ENCODE measurements around the gene CD82. TPM values are rescaled to one million over a fixed set of nuclear protein-coding genes. Genes with fewer than 3 reads are reported as not detected.

Gene CD82
- total RNA-seq, 1 donor from 2014 or later = 770 TPM

GRCh38 chr11:44609783-44610155 is 44.3 kb downstream of the CD82 start:
- Mint-ChIP-seq H3K27ac (peak overlapping the region; percentile 97), H3K9me3 (no peaks in the 10 kb centered on the region), H3K4me1 (peaks cover 100% of the 10 kb centered on the region), H3K36me3 (ENCODE audit: low read depth) (peaks cover 84% of the 10 kb centered on the region), H3K4me3 (peak overlapping the region; percentile 74), H3K27me3 (no peaks in the 10 kb centered on the region)
- ChIA-PET POLR2A (interaction anchor here (1.4 to 7.9 kb wide), 7 partner anchors 12 to 416 kb away, joined by 3 to 465 read pairs (median 11); partner anchors contain the start of gene CD82), CTCF (interaction anchor here (1.2 to 16.7 kb wide), 4 partner anchors 9 to 49 kb away, joined by 8 to 398 read pairs (median 28); partner anchors contain the start of gene CD82)
- TF ChIP-seq, protein P1, sequence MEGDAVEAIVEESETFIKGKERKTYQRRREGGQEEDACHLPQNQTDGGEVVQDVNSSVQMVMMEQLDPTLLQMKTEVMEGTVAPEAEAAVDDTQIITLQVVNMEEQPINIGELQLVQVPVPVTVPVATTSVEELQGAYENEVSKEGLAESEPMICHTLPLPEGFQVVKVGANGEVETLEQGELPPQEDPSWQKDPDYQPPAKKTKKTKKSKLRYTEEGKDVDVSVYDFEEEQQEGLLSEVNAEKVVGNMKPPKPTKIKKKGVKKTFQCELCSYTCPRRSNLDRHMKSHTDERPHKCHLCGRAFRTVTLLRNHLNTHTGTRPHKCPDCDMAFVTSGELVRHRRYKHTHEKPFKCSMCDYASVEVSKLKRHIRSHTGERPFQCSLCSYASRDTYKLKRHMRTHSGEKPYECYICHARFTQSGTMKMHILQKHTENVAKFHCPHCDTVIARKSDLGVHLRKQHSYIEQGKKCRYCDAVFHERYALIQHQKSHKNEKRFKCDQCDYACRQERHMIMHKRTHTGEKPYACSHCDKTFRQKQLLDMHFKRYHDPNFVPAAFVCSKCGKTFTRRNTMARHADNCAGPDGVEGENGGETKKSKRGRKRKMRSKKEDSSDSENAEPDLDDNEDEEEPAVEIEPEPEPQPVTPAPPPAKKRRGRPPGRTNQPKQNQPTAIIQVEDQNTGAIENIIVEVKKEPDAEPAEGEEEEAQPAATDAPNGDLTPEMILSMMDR (IDR thresholded peaks at IDR 0.05) = no peak
- intact Hi-C loops (cut with micrococcal nuclease) = loop anchor here (1.0 to 5.0 kb wide), 9 partner anchors 8 to 537 kb away; partner anchors contain the start of genes CD82 and PRDM11
- no peak for ATAC-seq (ENCODE audit: low read depth)
- no peak for DNase-seq

DNA sequence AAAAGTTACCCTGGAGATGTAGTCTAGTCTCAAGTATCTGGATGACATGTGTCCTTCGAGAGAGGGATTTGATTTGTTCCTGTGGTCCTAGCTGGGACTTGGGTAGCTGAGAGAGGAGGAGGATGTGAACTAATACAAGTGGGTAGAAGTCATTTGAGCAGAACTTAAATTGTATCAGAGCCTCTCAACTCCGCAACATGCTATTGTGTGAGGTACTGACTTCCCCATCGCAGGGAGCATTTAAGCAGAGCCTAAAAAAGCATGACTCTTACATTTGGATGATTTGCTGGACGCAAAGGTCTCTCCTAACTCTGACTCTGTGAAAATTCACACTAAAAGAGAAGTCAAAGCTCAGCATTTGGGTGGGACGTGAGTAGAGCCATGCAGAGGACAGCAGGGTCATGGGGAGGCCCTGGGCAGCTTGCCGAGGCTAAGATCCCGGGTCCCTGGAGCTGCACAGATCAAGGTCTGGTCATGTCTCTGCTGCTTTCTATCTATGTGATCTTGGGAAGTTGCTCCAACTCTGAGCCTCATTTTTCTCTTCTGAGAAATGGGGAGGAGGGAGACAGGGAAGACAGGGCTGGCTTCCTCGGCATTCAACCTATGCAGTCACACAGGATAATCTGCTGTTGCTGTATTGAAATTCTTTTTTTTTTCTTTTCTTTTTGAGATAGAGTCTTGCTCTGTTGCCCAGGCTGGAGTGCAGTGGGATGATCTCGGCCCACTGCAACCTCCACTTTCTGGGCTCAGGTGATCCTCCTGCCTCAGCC is 44.9 kb downstream of the CD82 start:
- TF ChIP-seq, protein P1 (IDR thresholded peaks at IDR 0.05) = no peak
- no peak for ATAC-seq (ENCODE audit: low read depth)
- CTCF ChIA-PET = interaction anchor here (1.2 to 16.7 kb wide), 6 partner anchors 8 to 50 kb away, joined by 8 to 398 read pairs (median 26); partner anchors contain the start of gene CD82
- Mint-ChIP-seq H3K27me3 (no peaks in the 10 kb centered on the region), H3K4me1 (peaks cover 100% of the 10 kb centered on the region), H3K9me3 (no peaks in the 10 kb centered on the region), H3K27ac (peak overlapping the region; percentile 97), H3K36me3 (ENCODE audit: low read depth) (peaks cover 84% of the 10 kb centered on the region), H3K4me3 (peak overlapping the region; percentile 74)
- POLR2A ChIA-PET = interaction anchor here (1.1 to 7.9 kb wide), 10 partner anchors 11 to 419 kb away, joined by 3 to 465 read pairs (median 13); partner anchors contain the start of genes CD82 and TSPAN18
- DNase-seq = no peak
- intact Hi-C loops (cut with micrococcal nuclease) = loop anchor here (2.0 to 5.0 kb wide), 3 partner anchors 14 to 536 kb away; partner anchors contain the start of gene PRDM11

GRCh38 chr11:44611088-44611487 is 45.6 kb downstream of the CD82 start:
- peaks cover 84% of the 10 kb centered on the region for H3K36me3 Mint-ChIP-seq (ENCODE audit: low read depth)
- intact Hi-C loops (cut with micrococcal nuclease) = loop anchor here (2.0 to 5.0 kb wide), 3 partner anchors 14 to 536 kb away; partner anchors contain the start of gene PRDM11
- H3K9me3 Mint-ChIP-seq = no peaks in the 10 kb centered on the region
- ChIA-PET CTCF (interaction anchor here (0.9 to 16.7 kb wide), 8 partner anchors 9 to 492 kb away, joined by 3 to 398 read pairs (median 18); partner anchors contain the start of gene CD82), POLR2A (interaction anchor here (0.6 to 7.9 kb wide), 9 partner anchors 10 to 418 kb away, joined by 3 to 465 read pairs (median 24); partner anchors contain the start of genes CD82 and TSPAN18)
- H3K4me3 Mint-ChIP-seq = no peak overlapping the region
- TF ChIP-seq, protein P1 (IDR thresholded peaks at IDR 0.05) = no peak
- no peaks in the 10 kb centered on the region for H3K27me3 Mint-ChIP-seq
- peaks cover 100% of the 10 kb centered on the region for H3K4me1 Mint-ChIP-seq
- DNase-seq (no peak), ATAC-seq (ENCODE audit: low read depth) (no peak)
- peak overlapping the region; percentile 97 for H3K27ac Mint-ChIP-seq

DNA sequence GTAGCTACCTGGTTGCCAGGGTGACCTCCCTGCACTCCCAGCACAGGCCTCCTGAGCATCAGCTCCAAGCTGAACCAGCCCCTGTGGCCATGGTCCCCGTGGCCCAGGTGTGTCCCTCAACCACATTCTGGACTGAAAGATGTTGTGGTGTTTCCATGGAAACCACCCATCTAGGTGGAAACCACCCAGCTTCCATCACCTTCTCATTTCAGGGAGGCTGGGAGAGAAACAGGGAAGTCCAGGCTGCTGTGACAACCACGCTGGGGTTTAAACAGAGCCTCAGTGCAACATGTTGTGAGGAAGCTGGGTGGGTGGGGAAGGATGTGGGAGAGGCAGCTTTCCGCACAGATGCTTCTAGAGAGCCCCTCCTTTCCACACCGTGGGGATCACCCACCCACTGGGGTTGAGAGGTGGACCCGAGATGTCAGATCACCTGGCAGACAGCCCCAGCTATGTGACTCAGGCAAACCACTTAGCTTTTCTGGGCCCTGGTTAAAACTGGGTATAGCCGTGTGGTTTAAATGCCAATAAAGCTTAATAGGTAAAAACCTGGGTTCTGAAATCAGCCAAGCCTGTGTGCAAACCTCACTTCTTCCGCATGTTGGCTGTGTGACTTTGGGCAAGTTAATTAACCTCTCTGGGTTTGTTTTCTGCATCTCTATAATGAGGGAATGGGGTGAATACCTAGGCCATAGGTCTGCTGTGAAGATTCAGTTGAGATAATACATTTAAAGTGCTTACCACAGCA is 46.4 kb downstream of the CD82 start:
- ATAC-seq (ENCODE audit: low read depth) (peak; percentile 44), DNase-seq (peak; percentile 67)
- TF ChIP-seq, protein P1 (IDR thresholded peaks at IDR 0.05) = no peak
- H3K4me1 Mint-ChIP-seq = peaks cover 100% of the 10 kb centered on the region
- peak overlapping the region; percentile 26 for H3K4me3 Mint-ChIP-seq
- H3K27ac Mint-ChIP-seq = peak overlapping the region; percentile 97
- H3K36me3 Mint-ChIP-seq (ENCODE audit: low read depth) = peaks cover 84% of the 10 kb centered on the region
- no peaks in the 10 kb centered on the region for H3K9me3 Mint-ChIP-seq
- CTCF ChIA-PET = interaction anchor here (0.9 to 16.7 kb wide), 10 partner anchors 9 to 492 kb away, joined by 3 to 398 read pairs (median 12); partner anchors contain the start of gene CD82
- POLR2A ChIA-PET = interaction anchor here (0.5 to 7.9 kb wide), 15 partner anchors 10 to 519 kb away, joined by 3 to 465 read pairs (median 6); partner anchors contain the start of genes CD82 and TSPAN18
- no peaks in the 10 kb centered on the region for H3K27me3 Mint-ChIP-seq
- intact Hi-C loops (cut with micrococcal nuclease) = loop anchor here (1.0 to 5.0 kb wide), 4 partner anchors 15 to 535 kb away; partner anchors contain the start of gene PRDM11

Data from activated B cell treated with CpG ODN at 0.5 μM for 24 hours (primary cell).